ENCODE measurements around the gene FAT1.

The FAT1 gene

GRCh38 chr4:186740822-186741221 is 17.2 kb upstream of the FAT1 start:
- DNase-seq = no peak
- Histone ChIP-seq H3K9me3 (replicated peaks; ENCODE audit: insufficient read depth, low read length) (no peaks in the 10 kb centered on the region), H3K4me2 (ENCODE audit: low read depth, low read length) (no peak overlapping the region), H3K9me2 (replicated peaks; ENCODE audit: insufficient read depth, low read length) (no peaks in the 10 kb centered on the region), H3F3A (ENCODE audit: insufficient read depth, low read length) (no peaks in the 10 kb centered on the region), H2AFZ (ENCODE audit: low read length) (no peak overlapping the region), H3K27ac (ENCODE audit: low read length) (no peak overlapping the region), H3K9ac (ENCODE audit: low read length) (no peak overlapping the region), H3K36me3 (replicated peaks; ENCODE audit: insufficient read depth, low read length) (no peaks in the 10 kb centered on the region), H3K79me2 (ENCODE audit: low read length) (no peaks in the 10 kb centered on the region), H3K27me3 (replicated peaks; ENCODE audit: insufficient read depth, low read length) (no peaks in the 10 kb centered on the region), H3K4me1 (ENCODE audit: low read length) (0 out of 2 replicates have a peak, but pooled peaks cover 2% of the 10 kb centered on the region), H4K20me1 (ENCODE audit: insufficient read depth, low read length) (no peaks in the 10 kb centered on the region), H3K4me3 (ENCODE audit: low read length) (no peak overlapping the region)
- TF ChIP-seq EZH2 (optimal IDR thresholded peaks at IDR 0.05; ENCODE audit: low read depth, low read length) (no peak), CTCF (IDR thresholded peaks at IDR 0.05; ENCODE audit: low read length) (no peak), EZH2phosphoT487 (IDR thresholded peaks at IDR 0.05; ENCODE audit: low read length) (no peak)

- no peaks in the 10 kb centered on the region for H4K20me1 ChIP-seq (ENCODE audit: insufficient read depth, low read length)
- H3K4me3 ChIP-seq (ENCODE audit: low read length) = no peak overlapping the region
- H3K4me2 ChIP-seq (ENCODE audit: low read depth, low read length) = no peak overlapping the region
- no peak overlapping the region for H3K9ac ChIP-seq (ENCODE audit: low read length)
- no peak for TF ChIP-seq CTCF (IDR thresholded peaks at IDR 0.05; ENCODE audit: low read length)
- no peak for TF ChIP-seq EZH2 (optimal IDR thresholded peaks at IDR 0.05; ENCODE audit: low read depth, low read length)
- TF ChIP-seq EZH2phosphoT487 (IDR thresholded peaks at IDR 0.05; ENCODE audit: low read length) = no peak
- H3K27me3 ChIP-seq (replicated peaks; ENCODE audit: insufficient read depth, low read length) = no peaks in the 10 kb centered on the region
- no peaks in the 10 kb centered on the region for H3K36me3 ChIP-seq (replicated peaks; ENCODE audit: insufficient read depth, low read length)
- no peak for DNase-seq
- no peak overlapping the region for H2AFZ ChIP-seq (ENCODE audit: low read length)
- H3K27ac ChIP-seq (ENCODE audit: low read length) = no peak overlapping the region
- no peaks in the 10 kb centered on the region for H3K79me2 ChIP-seq (ENCODE audit: low read length)
- no peaks in the 10 kb centered on the region for H3F3A ChIP-seq (ENCODE audit: insufficient read depth, low read length)
- 0 out of 2 replicates have a peak, but pooled peaks cover 5% of the 10 kb centered on the region for H3K4me1 ChIP-seq (ENCODE audit: low read length)
- no peaks in the 10 kb centered on the region for H3K9me3 ChIP-seq (replicated peaks; ENCODE audit: insufficient read depth, low read length)
- H3K9me2 ChIP-seq (replicated peaks; ENCODE audit: insufficient read depth, low read length) = no peaks in the 10 kb centered on the region
Measured at GRCh38 chr4:186739802-186740434, 16.3 kb upstream of the FAT1 start.

GRCh38 chr4:186739317-186739716 is 15.7 kb upstream of the FAT1 start:
- TF ChIP-seq EZH2 (optimal IDR thresholded peaks at IDR 0.05; ENCODE audit: low read depth, low read length) = no peak
- no peak for TF ChIP-seq CTCF (IDR thresholded peaks at IDR 0.05; ENCODE audit: low read length)
- TF ChIP-seq EZH2phosphoT487 (IDR thresholded peaks at IDR 0.05; ENCODE audit: low read length) = no peak
- Histone ChIP-seq H3K9me3 (replicated peaks; ENCODE audit: insufficient read depth, low read length) (no peaks in the 10 kb centered on the region), H3K27ac (ENCODE audit: low read length) (no peak overlapping the region), H4K20me1 (ENCODE audit: insufficient read depth, low read length) (no peaks in the 10 kb centered on the region), H2AFZ (ENCODE audit: low read length) (no peak overlapping the region), H3K79me2 (ENCODE audit: low read length) (no peaks in the 10 kb centered on the region), H3K4me3 (ENCODE audit: low read length) (no peak overlapping the region), H3K27me3 (replicated peaks; ENCODE audit: insufficient read depth, low read length) (no peaks in the 10 kb centered on the region), H3K4me1 (ENCODE audit: low read length) (0 out of 2 replicates have a peak, but pooled peaks cover 5% of the 10 kb centered on the region), H3K4me2 (ENCODE audit: low read depth, low read length) (no peak overlapping the region), H3K9ac (ENCODE audit: low read length) (no peak overlapping the region), H3K36me3 (replicated peaks; ENCODE audit: insufficient read depth, low read length) (no peaks in the 10 kb centered on the region), H3F3A (ENCODE audit: insufficient read depth, low read length) (no peaks in the 10 kb centered on the region), H3K9me2 (replicated peaks; ENCODE audit: insufficient read depth, low read length) (no peaks in the 10 kb centered on the region)
- no peak for DNase-seq
